HG03139 (cell line): ENCODE measurements around the gene IL12B.
"Not testable (repeated sequence)": the region's sequence is repeated elsewhere in the genome, so short reads cannot be mapped to it uniquely, and the experiment has no call there.

Experiments used
- ATAC-seq: cut with Tn5 transposase; IDR thresholded peaks from one replicate; pipeline ENCODE4 v1.9.1; 2021; ENCODE audit not compliant: unreplicated experiment

IL12B gene

GRCh38 chr5:159297300-159297699, 33.0 kb downstream of the IL12B start:
- ATAC-seq = not testable (repeated sequence)

- no peak for ATAC-seq
Observed at GRCh38 chr5:159294921-159295320, 35.4 kb downstream of the IL12B start.

- no peak for ATAC-seq
Observed at GRCh38 chr5:159290741-159291140, 39.5 kb downstream of the IL12B start.

GRCh38 chr5:159286420-159287035, 43.8 kb downstream of the IL12B start:
- ATAC-seq = no peak

- ATAC-seq = no peak
Observed at GRCh38 chr5:159274676-159275075, 55.6 kb downstream of the IL12B start.

GRCh38 chr5:159273923-159274322, 56.4 kb downstream of the IL12B start:
- no peak for ATAC-seq

- ATAC-seq = no peak
Observed at GRCh38 chr5:159269723-159270122, 60.6 kb downstream of the IL12B start.

- not testable (repeated sequence) for ATAC-seq
Observed at GRCh38 chr5:159266764-159267163, 63.5 kb downstream of the IL12B start.
